Tibial artery (tissue), 4 donors: ENCODE measurements around the gene ABLIM2.
A peak's percentile ranks its signal among the peaks of the same experiment; 100 is the strongest.

ENCODE experiments used
- DNase-seq, 2 donors: peaks; one replicate each; pipeline ENCODE4 v3.0.0-alpha.2; 2019
- H3K27ac ChIP-seq, 2 donors: fragments of 200-600 bp; sonication (generic) in 1 of 2; 1 replicate in 1 of 2; 2 replicates in 1 of 2; pipeline ENCODE4 v1.5.1; 2018 to 2019; ENCODE audit warnings: mild to moderate bottlenecking in 1 of 2
- H3K27me3 ChIP-seq, 2 donors: fragments of 200-600 bp; sonication (generic) in 1 of 2; one replicate each; pipeline versions ENCODE4 v1.5.1 to v1.6.0; 2016 to 2019
- H3K36me3 ChIP-seq, 3 donors: fragments of 200-600 bp; sonication (generic) in 2 of 3; one replicate each; pipeline ENCODE4 v1.5.1; 2016 to 2019; ENCODE audit warnings: mild to moderate bottlenecking in 2 of 3
- H3K4me1 ChIP-seq, 4 donors: fragments of 200-600 bp; sonication (generic) in 2 of 4; 1 replicate in 3 of 4; 2 replicates in 1 of 4; pipeline ENCODE4 v1.5.1; 2016 to 2019
- H3K4me3 ChIP-seq, 2 donors: fragments of 200-600 bp; sonication (generic) in 1 of 2; 1 replicate in 1 of 2; 2 replicates in 1 of 2; pipeline ENCODE4 v1.5.1; 2018 to 2019; ENCODE audit warnings: mild to moderate bottlenecking in 2 of 2
- H3K9me3 ChIP-seq, 3 donors: fragments of 200-600 bp; sonication (generic) in 1 of 3; one replicate each; pipeline ENCODE4 v1.5.1; 2016 to 2019
- CTCF ChIP-seq, 2 experiments: fragments of 200-600 bp in 1 of 2; fragments of 450-650 bp in 1 of 2; IDR thresholded peaks; one replicate each; pipeline ENCODE4 v1.5.1; 2017 to 2019; ENCODE audit warnings: antibody characterized with exemption in 2 of 2, mild to moderate bottlenecking in 1 of 2, moderate library complexity in 1 of 2
- intact Hi-C: fragments of 100-400 bp; cut with DNase I; formaldehyde crosslinking; loops from one replicate; pipeline ENCODE4 v1.15.0; 2023; ENCODE audit warnings: low total_unique reads

ABLIM2 gene

GRCh38 chr4:7970361-7970946, 188.2 kb downstream of the ABLIM2 start:
- Histone ChIP-seq H3K27me3 (no peaks in the 10 kb centered on the region), H3K36me3 (no peaks in the 10 kb centered on the region), H3K4me3 (no peak overlapping the region), H3K27ac (peak overlapping the region; percentile 17 to 52), H3K9me3 (no peaks in the 10 kb centered on the region), H3K4me1 (peaks cover 0 to 50% (median 27%) of the 10 kb centered on the region in 4 donors)
- no peak for TF ChIP-seq CTCF (IDR thresholded peaks at IDR 0.05)
- intact Hi-C loops: no loop called here
- DNase-seq: no peak

- peaks cover 0 to 41% (median 23%) of the 10 kb centered on the region in 4 donors for H3K4me1 ChIP-seq
- H3K9me3 ChIP-seq: no peaks in the 10 kb centered on the region
- H3K4me3 ChIP-seq: no peak overlapping the region
- H3K27me3 ChIP-seq: no peaks in the 10 kb centered on the region
- H3K27ac ChIP-seq: peak overlapping the region in 1 of 2 donors; percentile 17
- intact Hi-C loops: no loop called here
- TF ChIP-seq CTCF (IDR thresholded peaks at IDR 0.05): no peak
- DNase-seq: no peak
- no peaks in the 10 kb centered on the region for H3K36me3 ChIP-seq
Measured at GRCh38 chr4:7968262-7968896, 190.2 kb downstream of the ABLIM2 start.

GRCh38 chr4:7967501-7968261, 190.9 kb downstream of the ABLIM2 start:
- no peak for TF ChIP-seq CTCF (IDR thresholded peaks at IDR 0.05)
- Histone ChIP-seq H3K36me3 (no peaks in the 10 kb centered on the region), H3K27me3 (no peaks in the 10 kb centered on the region), H3K4me3 (no peak overlapping the region), H3K27ac (no peak overlapping the region), H3K9me3 (no peaks in the 10 kb centered on the region), H3K4me1 (peaks cover 0 to 37% (median 21%) of the 10 kb centered on the region in 4 donors)
- no peak for DNase-seq
- intact Hi-C loops: no loop called here

- Histone ChIP-seq H3K27ac (no peak overlapping the region), H3K36me3 (no peaks in the 10 kb centered on the region), H3K4me3 (no peak overlapping the region), H3K27me3 (no peaks in the 10 kb centered on the region), H3K4me1 (peaks cover 0 to 31% (median 21%) of the 10 kb centered on the region in 4 donors), H3K9me3 (no peaks in the 10 kb centered on the region)
- no peak for DNase-seq
- intact Hi-C loops: no loop called here
- no peak for TF ChIP-seq CTCF (IDR thresholded peaks at IDR 0.05)
Measured at GRCh38 chr4:7967063-7967440, 191.6 kb downstream of the ABLIM2 start.

GRCh38 chr4:7966281-7967062, 192.1 kb downstream of the ABLIM2 start:
- no peak for TF ChIP-seq CTCF (IDR thresholded peaks at IDR 0.05)
- peaks cover 0 to 34% (median 22%) of the 10 kb centered on the region in 4 donors for H3K4me1 ChIP-seq
- no peak overlapping the region for H3K27ac ChIP-seq
- H3K36me3 ChIP-seq: no peaks in the 10 kb centered on the region
- DNase-seq: no peak
- H3K4me3 ChIP-seq: no peak overlapping the region
- intact Hi-C loops: no loop called here
- no peaks in the 10 kb centered on the region for H3K9me3 ChIP-seq
- no peaks in the 10 kb centered on the region for H3K27me3 ChIP-seq
